NCI-H2081 treated with DMSO at 0.1 percent for 48 hours (cell line): ENCODE measurements around the gene CCSER2.
"Not testable (repeated sequence)": the region's sequence is repeated elsewhere in the genome, so short reads cannot be mapped to it uniquely, and the experiment has no call there.

Experiments
- DNase-seq: peaks from one replicate; lab custom pipeline; 2025; lab: John Stamatoyannopoulos, UW

The CCSER2 gene

DNA sequence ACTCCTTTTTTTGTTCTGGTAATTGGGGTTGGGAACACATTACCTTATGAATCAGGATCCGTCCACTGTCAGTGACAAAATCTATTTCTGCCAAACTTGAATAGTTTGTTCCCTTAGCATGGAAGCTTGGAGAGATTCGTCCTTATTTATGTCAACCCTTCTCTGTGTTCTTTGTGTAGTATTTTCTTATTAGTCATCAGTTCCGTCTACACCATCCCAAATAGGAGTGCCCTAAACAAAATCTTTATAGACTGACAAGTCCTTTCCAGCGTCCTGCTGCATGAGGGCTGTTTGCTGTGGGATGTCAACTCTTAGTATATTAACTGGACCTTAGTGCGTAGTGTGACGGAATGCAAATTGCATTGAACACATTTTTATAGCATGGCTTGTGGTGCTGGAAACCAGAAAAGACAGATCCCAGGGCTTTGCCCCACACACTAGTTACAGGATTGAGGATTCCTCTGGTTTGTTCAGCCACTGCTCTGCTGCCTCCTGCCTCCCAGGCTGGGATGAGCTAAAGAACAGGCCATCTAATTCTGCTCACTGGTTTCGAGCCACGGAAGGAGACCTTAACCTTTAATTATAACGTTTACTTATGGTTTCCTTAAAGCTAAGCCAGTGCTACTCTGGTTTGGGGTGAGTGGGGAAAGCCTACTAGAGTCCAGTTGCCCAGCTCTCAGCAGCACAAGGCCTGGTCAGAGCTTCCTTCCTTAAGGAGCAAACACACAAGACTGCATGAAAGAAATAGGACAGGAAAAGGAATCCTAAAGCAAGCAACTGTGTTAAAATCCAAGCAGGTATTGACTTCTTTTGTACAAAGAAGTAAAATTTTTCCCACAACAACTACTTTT, 194.4 kb downstream of the CCSER2 start:
- no peak for DNase-seq

DNA sequence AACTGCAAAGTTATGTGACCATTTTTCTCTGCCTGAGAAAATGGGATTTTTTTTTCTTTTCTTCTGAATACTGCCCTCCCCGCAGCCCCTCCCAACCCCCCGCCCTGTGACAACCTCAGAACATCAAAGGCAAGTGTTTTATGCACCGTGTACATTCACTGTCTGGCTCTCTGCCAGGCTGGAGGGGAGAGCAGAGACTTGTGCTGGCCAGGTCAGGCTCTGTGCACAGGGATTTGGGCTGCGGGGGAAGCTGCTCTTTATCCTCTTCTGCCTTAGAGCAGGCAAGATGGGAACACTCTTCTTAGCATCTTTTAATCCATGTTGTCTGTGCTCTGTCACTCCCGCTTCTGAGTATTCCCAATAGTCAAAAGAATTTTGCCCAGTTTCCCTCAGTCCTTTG, 195.1 kb downstream of the CCSER2 start:
- no peak for DNase-seq

DNA sequence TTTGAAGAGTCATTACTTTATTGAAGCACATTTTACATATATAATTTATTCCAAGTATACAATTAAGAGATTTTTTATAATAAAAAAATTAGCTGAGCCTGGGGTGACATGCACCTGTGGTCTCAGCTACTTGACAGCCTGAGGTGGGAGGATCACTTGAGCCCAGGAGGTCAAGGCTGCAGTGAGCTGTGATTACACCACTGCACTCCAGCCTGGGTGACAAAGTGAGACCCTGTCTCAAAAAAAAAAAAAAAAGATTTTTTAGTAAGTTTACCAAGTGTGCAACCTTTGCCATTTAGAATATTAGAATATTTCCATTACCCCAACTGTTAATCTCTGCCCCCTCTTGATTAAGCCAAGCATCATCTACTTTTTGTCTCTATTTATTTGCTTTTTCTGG, 196.0 kb downstream of the CCSER2 start:
- no peak for DNase-seq

DNA sequence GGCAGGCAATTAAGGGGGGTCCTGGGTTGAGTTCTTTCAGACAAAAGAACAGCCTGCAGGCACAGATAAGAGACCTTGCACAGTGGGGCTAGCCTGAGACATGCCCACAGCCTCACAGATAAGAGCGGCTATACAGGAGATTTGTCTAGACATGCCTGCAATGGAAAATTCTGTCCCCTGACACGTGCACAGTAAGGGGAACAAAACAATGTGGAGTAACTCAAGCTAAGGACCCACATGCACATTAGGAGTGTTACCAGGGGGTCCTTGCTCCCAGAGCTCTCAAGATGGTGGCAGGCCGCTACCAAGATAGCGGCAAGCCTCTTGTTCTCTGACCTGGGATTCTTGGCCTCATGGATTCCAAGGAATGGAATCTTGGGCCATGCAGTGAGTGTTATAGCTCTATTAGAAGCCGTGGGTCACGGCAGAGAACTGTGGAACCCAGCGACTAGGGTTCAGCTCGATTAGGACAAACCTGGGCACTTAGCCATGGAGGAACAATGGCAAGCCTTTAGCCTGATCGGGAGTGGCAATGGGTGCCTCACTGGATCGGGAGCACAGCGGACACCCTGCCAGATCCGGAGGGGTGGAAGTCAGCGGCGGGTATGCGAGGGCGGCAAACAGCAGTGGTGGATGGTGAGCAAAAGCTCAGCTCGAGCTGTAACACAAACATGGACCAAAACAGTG, 196.9 kb downstream of the CCSER2 start:
- no peak for DNase-seq

DNA sequence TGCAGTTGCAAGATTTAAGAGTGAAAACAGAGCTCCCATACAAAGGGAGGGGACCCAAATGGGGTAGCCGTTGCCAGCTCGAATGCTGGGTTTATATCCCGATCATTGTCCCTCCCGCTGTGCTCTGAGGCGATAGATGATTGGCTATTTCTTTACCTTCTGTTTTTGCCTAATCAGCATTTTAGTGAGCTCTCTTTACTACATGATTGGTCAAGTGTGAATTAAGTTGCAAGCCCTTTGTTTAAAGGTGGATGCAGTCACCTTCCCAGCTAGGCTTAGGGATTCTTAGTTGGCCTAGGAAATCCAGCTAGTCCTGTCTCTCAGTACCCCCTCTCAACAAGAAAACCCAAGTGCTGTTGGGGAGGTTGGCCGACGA, 197.4 kb downstream of the CCSER2 start:
- not testable (repeated sequence) for DNase-seq

DNA sequence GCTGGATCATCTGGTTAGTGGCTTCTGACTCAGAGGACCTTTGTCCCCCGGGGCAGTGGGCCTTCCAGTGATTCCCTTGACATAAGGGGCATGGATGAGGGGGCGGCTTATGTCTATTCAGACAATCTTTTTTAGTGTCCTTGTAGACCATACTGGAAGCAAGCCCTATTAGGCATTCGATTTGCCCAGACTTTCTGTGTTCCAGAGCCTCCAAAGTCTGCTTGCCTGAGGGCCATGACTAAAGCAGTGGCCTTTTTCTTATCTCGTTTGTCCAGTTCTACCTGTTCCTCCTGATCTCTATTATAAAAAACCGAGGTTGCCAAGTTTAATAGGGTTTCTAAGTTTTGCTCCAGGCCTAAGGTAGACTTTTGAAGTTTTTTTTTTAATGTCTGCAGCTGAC, 199.0 kb downstream of the CCSER2 start:
- not testable (repeated sequence) for DNase-seq

DNA sequence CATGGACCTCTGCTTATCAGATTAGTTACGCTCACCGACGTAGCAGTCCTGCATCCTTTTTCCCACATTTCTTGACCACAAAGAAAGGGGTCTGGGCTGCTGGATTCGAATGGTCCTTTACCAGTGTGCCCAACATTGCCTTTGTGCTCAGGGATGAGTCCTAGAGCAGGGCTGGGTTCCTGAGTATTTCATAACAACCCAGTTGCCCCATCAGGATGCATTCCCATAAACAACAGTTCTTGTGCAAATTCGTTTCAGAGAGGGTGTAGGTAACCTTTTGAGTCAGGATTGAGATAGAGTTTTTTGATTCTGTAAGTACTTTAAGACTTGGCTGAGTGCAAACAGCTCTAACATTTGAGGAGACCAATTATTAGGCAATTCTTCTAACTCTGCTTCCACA, 200.1 kb downstream of the CCSER2 start:
- DNase-seq: not testable (repeated sequence)

DNA sequence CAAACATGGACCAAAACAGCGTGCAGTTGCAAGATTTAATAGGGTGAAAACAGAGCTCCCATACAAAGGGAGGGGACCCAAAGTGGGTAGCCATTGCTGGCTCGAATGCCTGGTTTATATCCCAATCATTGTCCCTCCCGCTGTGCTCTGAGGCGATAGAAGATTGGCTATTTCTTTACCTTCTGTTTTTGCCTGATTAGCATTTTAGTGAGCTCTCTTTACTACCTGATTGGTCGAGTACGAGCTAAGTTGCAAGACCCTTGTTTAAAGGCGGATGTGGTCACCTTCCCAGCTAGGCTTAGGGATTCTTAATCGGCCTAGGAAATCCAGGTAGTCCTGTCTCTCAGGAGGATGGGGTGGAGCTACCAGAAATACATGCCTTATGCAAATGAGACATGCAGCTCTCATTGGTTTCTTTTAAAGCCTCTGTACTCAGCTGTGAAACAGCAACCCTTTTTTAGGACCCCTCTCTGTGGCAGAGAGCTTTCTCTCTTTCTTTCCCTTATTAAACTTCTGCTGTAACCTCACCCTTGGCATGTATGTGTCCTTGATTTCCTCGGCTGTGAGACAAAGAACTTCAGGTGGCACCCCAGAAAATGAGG, 202.4 kb downstream of the CCSER2 start:
- DNase-seq: no peak

DNA sequence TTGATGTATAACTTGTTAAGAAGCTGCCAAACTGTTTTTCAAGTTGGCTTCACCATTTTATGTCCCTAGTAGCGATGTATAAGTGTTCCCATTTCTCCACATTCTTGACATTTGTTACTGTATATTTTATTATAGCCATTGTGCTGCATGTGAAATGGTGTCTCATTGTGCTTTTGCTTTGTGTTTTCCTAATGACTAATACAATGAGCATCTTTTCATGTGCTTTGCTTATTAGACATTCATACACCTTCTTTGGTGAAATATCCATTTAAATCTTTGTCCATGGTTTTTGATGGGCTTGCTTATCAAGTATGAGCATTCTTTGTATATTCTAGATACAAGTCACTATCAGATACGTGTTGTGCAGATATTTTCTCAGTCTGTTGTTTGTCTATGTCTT, 203.0 kb downstream of the CCSER2 start:
- no peak for DNase-seq

DNA sequence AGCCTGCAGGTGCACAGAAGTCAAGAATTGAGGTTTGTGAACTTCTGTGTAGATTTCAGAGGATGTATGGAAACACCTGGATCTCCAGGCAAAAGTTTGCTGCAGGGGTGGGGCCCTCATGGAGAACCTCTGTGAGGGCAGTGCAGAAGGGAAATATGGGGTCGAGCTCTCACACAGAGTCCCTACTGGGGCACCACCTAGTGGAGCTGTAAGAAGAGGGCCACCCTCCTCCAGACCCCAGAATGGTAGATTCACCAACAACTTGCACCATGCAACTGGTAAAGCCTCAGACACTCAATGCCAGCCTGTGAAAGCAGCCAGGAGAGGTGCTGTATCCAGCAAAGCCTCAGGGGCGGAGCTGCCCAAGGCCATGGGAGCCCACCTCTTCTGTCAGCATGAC, 205.8 kb downstream of the CCSER2 start:
- DNase-seq: no peak

DNA sequence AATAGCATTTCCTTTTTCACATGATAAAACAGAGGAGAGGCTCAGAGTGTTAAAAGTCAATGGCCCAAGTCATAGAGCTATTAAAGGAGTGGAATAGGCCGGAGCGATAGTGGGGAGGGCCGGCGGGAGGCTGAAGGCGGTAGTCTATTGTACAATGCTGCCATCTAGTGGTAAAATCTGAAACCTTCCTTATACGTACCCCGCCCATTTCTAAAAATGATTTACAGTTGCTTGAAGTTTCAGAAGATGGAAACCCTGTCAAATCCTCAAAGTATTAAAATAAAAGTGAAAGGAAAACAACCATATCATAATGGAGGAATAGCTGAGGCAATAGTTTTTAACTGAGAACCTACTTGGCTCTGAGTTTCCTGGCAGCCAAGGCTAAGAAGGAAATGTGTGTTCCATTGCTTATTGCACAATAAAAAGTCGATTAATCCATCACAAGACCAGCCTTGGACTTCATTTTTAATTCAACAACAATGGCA, 209.1 kb downstream of the CCSER2 start:
- DNase-seq: no peak

DNA sequence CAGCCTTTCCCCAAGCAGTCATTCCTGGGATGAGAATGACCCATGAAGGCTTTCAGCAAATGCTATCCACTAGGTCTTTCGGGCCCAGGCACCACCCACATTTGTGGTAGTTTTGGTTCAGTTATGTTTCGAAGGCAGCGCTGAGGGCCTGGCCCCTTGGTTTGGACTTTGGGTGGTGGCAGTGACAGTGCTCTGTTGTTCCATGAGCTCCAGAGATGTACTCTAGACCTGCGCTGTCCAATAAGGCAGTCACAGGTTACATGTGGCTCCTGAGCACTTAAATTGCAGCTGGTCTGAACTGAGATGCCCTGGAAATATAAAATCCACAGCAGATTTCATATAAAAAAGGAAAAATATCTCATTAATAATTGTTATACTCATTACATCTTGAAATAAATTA, 209.6 kb downstream of the CCSER2 start:
- DNase-seq: no peak

DNA sequence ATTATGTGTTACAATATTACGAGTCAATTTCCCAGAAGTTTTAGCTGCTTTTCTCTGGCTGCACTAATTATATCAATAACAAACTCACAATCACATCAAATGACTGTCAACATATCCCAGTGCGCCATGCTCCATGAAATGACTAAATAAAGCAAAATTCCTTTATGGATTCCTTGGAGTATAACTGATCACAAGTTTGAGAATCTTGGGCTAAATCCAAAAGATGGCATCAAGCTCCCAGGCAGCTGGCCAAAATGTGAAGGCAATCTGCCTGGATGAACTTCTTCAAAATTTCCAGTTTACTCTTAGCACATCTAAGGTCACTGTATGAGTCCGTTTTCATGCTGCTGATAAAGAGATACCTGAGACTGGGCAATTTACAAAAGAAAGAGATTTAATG, 210.8 kb downstream of the CCSER2 start:
- DNase-seq: no peak

DNA sequence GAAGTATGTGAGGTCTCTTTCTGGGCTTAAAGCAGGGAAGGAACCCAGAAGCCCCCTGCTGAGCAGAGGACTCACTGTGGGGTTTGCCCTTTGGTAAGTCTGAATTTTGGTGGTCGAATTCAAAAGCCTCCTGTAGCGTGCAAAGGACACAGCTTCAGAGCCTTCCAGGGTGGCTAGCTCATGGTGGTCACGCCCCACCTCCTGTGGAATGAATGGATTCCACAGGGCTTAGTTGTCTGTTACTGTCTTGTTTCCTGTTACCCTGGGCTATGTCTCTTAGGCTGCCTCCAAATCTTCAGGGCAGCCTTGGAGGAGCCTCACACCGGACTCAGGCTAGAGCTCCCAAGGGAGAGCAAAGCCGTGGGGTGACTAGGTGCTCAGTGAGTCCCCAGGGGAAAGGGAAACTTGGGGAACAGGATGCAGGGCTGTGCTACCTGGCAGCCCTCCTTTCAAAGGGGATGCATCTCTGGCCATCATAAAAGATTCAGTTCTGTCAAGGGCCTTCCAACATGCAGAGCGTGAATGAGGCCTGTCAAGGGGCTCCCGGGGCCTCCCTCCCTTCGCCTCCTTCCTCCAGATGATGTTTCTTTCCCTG, 211.7 kb downstream of the CCSER2 start:
- no peak for DNase-seq

DNA sequence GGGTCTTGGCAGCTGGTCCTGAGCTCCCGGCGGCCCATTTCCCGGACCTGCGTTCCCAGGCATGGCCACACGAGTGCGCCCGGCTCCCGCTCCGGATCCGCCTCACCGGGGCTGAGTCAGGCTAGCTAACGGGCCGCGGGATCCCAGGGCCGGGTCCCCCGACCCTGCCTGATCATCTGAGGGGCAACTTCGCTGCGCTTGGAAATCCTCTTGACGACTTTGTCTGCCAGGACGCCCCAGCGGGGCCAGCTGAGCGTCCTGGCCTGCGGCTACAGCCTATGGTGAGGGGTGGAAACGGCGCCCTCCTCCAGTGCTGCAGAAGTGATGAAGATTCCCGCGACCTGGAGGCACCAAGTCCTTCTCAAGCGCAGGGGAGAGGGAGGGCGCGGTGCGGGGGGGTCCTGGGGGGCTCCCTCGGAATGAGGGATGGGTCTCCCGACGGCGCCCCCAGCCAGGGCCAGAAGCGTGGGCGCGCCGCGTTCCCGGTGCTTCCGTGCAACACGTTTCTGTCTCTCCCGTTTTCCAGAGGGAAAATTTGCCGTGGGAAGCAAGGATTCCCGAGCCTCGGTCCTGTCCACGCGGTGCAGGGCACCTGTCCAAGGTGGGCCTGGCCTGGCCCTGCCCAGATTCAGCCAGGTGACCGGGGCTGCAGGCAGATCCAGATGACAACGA, 212.4 kb downstream of the CCSER2 start:
- no peak for DNase-seq

DNA sequence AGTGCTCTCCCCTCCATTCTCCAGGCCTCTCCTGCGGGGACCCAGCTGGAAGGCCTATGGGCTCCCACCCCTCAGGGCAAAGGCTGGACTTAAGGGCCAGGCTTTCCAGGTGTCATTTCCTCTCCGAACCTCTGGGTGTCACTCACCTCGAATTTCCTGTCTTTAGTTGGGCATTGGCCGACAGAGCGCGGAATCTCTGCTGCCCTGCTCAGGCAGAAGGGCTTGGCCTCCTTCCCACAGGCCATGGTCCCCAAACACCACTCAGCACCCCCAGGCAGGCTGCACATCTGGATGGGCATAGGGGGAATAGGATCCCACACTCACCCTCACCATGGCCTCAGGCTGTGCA, 212.9 kb downstream of the CCSER2 start:
- DNase-seq: no peak

DNA sequence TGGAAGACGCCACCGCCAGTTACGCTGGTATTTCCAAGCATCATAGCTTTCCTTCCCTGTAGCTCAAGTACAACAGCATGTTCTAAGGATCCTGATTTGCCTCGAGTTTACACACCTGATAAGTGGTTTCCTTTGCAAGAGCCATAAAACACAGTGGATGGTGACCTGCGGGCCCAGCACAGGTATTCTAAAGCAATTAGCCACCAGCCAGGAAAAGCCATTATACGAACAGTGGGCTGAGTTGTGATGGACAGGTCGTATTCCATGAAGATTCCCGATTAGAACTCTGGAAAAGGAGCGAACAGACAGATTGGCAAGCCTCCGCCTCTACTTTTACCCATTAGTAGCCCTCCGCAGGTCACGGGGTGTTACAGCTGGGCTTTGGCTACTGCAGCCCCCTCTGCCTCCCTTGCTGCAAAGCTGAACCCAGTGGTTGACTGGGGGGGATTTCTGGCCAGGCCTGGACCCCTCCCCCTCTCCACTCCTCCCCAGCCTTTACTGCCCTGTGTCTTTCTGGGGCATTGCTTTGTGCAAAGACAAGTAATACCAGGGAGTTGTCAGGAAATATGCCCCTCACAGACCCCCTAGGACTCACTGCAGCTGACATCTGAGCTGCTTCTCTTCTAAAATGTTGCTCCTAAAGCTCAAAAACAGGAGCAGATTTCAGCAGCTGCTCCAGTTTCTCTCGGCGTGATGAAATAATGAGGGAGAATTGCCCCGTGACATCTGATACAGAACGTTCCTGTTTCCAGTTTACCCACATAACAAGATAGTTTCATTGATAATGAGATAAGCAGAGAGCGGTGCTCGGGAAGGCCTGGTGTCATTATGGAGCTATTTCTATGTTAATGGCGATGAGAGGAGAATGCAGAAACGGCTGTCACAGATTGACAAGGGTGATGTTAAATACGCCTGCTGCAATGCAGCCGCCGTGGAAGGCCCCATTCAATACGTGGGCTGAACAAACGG, 214.4 kb downstream of the CCSER2 start:
- DNase-seq: no peak

DNA sequence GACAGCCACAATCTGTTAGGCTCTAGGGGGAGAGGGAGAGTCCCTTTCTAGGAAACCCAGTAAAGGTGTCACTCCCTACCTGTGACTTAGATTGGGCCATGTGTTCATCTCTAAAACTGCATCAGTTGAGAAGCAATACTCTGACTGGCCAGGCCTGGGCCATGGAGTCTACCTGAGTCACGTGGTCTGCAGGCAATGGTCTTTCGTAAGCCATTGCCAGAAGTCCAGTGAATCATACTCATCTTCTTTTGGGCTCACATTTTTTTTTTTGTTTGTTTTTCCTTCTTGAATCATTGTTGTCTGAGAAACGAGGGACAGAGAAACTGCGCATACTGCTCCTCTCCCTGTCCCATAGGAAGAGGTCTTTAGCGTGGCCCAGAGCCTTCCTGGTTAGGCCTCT, 215.6 kb downstream of the CCSER2 start:
- no peak for DNase-seq

DNA sequence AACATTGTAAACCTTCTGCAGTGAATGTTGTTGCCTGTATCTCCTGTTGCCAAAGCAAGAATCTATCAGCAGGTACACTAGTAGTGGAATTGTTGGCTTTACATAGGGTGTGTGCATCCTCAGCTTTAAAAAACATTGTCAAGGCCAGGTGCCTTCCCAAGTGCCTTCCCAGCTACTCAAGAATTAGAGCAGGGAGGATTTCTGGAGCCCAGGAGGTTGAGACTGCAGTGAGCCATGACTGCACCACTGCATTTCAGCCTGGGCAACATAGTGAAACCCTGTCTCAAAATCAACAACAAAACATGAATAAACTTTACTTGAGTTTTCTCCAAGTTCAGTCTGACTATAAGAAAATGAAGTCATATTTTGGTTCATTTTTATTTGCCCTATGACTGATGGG, 217.3 kb downstream of the CCSER2 start:
- DNase-seq: no peak

DNA sequence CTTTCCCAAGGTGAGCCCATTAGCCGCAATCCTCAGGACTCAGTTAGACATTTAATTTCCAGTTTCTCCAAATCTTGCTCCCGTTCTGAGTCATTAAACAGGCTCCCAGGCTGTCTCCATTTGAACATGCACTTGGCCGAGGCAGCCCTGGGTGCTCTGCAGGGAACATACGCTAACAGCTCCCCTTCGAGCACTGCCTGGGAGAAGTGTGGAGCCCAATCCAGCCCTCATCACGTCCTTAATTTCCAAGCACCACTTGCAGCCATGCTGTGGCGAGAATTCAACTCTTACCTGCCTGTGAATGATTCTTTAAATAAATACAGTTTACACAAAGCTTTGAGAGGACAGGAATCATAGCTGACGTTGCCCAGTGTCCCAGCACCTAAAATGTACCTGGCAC, 218.2 kb downstream of the CCSER2 start:
- DNase-seq: no peak

DNA sequence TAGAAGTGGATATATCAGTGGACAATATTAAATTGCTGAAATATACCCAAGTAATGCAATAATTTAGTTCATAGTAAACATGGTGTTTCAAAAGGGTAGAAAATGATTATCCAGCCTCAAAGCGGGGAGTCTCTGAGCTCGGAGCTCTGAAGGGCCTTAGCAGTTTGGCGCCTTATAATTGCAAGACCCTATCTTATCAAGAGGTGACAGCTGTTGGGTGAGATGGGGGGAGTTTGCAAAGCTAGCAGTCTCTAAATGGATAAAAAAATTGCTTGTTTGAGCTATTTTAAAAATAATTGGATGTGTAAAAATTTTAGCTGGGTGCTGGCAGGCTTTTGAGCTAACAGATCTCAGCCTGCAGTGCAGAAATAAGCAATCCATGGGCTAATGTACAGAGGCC, 219.2 kb downstream of the CCSER2 start:
- no peak for DNase-seq
